Cortex of kidney (tissue), 1 donor: Measurements from ENCODE around the gene UCKL1.
"Not testable (repeated sequence)": the region's sequence is repeated elsewhere in the genome, so short reads cannot be mapped to it uniquely, and the experiment has no call there.

Experiments used
- DNase-seq: peaks from one replicate; lab custom pipeline; 2025; lab: John Stamatoyannopoulos, UW

Gene UCKL1

GRCh38 chr20:63919130-63919529 lies 37.1 kb downstream of the UCKL1 start:
- DNase-seq, result no peak

- DNase-seq, result no peak
Measured at GRCh38 chr20:63917811-63918210, 38.4 kb downstream of the UCKL1 start.

DNA sequence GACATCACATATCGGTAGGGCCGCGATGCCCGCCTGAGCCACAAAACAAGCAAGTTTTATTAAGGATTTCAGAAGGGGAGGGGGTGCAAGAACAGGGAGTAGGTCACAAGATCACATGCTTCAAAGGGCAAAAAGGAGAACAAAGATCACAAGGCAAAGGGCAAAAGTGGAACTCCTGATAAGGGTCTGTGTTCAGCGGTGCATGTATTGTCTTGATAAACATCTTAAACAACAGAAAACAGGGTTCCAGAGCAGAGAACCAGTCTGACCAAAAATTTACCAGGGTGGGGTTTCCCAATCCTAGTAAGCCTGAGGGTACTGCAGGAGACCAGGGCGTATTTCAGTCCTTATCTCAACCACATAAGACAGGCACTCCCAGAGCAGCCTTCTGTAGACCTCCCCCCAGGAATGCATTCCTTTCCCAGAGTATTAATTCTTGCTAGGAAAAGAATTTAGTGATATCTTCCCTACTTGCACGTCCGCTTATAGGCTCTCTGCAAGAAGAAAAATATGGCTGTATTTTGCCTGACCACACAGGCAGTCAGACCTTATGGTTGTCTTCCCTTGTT lies 39.8 kb downstream of the UCKL1 start:
- DNase-seq, result not testable (repeated sequence)

DNA sequence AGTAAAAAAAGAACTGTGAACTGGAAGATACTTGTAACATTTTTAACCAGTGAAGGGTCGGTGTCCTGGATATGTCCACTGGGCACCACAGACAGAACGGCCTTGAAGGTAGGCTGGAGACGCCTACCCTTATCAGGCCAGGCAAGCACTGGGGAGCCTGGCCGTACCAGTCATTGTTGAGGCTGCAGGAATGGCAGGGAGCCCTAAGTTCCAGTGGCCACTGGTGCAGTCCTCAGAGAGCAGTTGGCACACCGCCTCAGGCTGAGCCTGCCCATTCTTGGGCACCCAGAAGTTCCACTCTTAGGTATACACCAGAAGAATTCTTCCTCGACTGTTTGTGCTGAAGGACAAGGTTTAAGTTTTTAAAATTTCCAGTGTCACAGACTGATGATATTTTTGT lies 40.7 kb downstream of the UCKL1 start:
- no peak for DNase-seq

GRCh38 chr20:63913768-63914167 lies 42.4 kb downstream of the UCKL1 start:
- no peak for DNase-seq

GRCh38 chr20:63911176-63911575 lies 45.0 kb downstream of the UCKL1 start:
- no peak for DNase-seq

DNA sequence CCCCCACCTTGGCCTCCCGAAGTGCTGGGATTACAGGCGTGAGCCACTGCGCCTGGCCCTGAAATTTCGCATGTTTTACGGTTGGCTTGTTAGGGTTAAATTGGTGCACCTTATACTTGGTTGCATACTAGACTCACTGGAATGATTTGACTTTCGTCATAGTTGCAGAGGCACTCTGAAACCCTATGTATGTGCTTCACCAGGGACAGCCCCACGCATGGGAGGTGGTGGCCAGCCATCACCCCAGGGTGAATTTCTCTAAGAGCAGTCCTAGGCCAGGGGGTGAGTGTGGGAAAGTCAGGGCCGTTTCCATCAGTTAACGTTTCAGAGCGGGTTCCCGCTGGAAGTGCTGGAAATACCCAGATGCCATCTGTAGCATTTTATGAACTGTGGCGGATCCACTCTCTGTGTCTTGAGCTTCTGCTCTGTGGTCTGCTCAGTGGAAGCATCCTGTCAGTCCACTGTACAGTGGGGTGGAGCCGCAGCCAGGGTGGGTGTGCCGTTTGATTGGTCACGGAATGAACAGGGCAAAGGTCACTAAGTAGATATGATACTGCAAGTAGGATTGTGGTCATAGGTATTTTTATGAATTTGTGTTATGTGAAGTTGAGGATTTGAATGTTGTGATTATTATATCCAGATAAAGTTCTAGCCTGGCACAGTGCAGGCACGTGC lies 48.1 kb downstream of the UCKL1 start:
- DNase-seq, result no peak

GRCh38 chr20:63903796-63904561 lies 52.2 kb downstream of the UCKL1 start:
- DNase-seq, result no peak

GRCh38 chr20:63900413-63900812 lies 55.8 kb downstream of the UCKL1 start:
- DNase-seq, result no peak

DNA sequence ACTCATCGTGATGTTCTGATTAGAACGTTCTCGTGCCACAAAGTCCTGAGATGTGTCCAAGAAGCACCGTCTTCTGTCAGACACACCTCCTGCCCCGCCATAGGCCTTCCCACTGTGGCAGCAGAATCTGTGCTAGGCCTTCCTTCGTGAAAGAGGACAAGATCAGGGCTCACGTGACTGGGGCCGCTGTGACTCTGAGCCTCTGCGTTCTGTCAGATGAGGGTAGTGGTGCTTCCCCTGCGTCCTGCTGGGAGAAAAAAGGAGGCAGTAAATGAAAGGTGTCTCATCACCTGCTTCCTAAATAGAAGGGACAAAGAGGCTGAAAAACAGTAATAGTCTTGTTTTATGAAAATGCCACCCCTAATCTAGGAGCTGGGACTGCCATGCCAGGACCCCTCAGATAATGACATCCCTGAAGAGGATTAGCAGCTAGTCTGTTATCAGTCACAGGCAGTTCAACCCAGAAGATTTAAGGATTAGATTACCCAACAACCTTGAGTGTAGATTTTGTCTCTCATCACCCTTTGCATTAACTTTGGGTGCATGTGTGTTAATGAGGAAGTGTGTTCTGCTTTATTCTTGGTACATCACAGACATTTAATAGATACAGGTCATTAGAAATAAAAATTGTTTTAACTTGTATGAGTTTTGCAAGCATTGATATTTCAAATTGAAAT lies 57.2 kb downstream of the UCKL1 start:
- DNase-seq, result no peak

DNA sequence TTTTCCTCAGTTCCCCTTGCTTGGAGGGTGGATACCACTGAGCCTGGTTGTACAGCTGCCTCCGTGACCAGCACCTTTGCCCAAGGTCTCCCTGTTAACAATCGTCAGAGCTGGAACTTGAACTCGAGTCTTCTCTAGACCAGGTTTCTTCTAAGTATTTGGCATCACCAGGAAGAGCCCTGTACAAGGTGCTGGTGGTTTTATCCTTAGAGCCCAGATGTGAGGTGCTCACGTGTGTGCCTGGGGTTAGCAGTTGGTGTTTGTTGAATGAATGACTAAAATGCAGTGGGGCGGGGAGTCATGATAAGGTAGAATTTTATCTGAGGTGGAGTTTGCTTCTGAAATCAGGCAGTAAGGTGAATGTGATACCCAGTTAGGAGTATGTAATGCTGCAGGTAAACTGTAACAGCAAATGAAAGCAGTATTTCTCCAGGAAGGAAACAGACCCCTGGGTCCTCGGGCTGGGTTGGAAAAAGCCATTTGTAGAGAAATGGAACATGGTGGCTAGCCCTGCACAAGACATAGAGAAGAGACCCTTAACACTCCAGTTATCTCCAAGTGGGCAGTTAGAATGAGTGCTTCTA lies 58.1 kb downstream of the UCKL1 start:
- no peak for DNase-seq

DNA sequence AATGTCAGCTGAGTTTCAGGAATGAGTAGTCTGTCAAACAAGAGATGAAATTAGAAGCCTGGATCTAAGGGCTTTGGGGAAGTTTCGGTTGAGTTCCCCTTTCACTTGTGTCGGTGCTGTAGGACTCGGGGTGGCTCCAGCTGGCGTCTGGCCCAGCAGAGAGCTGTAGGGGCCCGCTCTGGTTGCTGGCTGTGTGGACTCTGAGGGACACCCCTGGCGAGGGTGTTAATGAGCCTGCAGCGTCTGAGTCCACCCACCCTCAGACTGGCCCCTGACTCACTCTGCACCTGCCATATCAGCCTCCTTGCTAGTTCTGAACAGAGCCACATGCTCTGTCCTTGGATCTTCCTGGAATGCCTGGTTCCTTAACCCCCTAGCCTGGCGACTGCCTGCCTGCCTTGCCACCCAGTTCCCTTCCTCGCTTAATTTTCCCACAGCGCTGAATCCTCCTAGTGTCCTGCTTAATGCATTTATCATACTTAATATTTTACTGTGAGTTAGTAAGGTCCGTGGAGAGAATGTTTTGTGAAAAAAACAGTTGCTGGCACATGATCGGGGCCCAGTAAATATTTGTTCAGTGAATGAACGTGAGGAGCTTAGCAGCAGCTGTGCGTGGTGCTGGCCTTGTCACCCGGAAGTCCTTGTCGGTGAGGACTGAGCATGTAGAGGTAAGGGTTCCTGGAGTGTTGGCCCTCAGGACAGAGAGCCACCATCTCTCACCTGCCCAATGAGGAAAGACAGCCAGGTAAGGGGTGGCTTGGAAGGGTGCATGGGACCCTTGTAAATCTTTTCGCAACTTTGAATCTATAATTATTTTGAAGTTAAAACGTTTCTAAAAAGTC lies 59.7 kb downstream of the UCKL1 start:
- no peak for DNase-seq

GRCh38 chr20:63895952-63896263 lies 60.3 kb downstream of the UCKL1 start:
- DNase-seq, result no peak

DNA sequence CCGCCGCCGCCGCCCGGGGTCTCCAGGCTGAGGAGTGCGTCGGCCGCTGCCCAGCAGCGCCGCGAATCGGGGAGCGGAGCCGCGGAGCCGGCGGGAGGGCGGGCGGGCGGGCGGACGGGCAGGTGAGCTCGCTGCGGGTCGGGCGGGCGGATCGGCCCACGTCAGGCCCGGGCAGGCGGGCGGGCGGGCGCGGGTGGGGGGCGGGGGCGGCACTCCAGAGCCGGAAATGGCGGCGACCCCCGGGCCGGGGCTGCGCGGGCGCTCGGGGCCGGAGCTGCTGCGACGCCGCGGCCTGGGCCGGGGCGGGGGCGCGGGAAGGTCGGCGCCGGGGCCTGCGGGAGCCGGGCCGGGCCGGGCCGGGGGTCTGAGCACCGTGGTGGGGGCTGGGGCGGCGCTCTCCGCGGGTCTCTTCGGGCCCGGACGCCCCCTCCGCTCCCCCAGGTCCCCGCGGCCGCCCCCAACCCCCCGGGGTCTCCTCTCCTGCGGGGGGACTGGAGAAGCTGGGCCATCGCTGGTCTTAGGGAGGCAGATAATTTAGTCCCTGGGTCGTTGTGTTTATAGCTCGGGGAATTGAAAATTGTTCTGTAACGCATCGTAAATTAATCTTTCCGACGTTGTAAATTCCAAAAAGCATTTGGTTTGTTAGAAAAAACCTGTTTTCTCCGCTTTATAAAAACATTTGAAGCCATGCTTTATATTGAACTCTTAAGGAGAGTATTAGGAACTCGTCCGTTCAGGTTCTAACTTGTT lies 60.8 kb downstream of the UCKL1 start:
- DNase-seq, result no peak

GRCh38 chr20:63894358-63895201 lies 61.6 kb downstream of the UCKL1 start, which contains the start of gene DNAJC5:
TSS of gene DNAJC5 (plus strand) at chr20:63895126. CDS start at chr20:63928346, 33,220 bp downstream.
- peak; percentile 81 for DNase-seq

- no peak for DNase-seq
Measured at GRCh38 chr20:63893999-63894357, 62.2 kb downstream of the UCKL1 start.

DNA sequence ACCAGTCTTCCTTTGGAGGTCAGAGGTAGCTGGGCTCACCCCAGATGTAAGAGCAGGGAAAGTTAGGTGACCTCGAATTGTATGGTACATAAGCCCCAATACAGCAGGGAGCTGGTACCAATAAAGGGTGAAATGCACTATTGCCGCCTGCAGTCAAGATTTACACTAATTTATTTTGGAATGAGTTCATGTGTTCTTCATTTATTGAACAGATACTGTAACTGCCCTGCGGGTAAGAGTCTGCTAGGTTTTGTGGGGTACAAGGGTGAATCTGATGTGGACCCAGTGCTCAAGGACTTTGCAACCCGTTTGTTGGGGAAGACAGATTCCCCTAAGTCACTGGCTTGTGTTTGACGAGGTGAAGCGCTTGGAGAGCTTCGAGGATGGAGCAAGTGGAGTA lies 63.8 kb downstream of the UCKL1 start:
- DNase-seq, result no peak

DNA sequence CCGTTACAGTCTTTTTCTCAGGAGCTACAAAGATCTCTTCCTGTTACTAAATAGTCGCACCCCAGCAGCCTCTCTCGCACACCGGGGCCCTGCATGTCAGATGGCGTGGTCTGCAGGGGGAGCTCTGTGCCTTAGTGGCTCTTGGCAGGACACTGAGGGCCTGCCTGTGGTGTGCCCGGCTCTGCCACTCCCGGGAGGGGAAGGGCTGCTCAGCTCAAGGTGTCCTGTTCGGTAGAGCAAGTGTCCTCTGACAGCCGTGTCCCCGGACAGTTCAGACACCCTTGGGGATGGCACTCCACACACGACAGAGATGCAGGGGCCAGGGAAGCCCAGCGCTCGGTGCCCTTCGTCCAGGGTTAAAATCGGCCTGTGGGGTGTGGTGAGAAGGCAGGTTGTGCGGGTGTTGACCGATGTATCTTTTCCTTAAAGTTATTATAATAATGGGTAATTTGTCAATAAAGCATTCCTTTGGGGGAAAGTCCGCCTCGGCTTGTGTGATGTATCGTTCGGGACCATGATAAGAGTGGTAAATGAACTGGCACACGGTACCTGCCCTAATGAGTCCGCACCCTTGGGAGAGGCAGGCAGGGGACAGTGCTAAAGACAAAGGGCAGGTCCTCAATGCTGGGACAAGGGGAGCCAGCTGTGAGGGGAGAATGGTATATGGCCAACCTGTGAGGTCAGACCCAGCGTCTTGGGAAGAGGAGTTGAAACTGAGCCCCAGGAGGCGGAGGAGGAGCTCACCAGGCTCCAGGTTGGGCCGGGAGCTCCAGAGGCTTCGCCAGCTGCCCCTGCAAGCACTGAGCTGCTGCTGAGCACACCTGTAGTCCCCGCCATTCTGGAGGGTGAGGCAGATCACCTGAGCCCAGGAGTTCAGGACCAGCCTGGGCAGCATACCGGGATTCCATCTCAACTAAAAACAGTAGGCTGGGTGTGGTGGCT lies 64.9 kb downstream of the UCKL1 start:
- DNase-seq, result no peak

DNA sequence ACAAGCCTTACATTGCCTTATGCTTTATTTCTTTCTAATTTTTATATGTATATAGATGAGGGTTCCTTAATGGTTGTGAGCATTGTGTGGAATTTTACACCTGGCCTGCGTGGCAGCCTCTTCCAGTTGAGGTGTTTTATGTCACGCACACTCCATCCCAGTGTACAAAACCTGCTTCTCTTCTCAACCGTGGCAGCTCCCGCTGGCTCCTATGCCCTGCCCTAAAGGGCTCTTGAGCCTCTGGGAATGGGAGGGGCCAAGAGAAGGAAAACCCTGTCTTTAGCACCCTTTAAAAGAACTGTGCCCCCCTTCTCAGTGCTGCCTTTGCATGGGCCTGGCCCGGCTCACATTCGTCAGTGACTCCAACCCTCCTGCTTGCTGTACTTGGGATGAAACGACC lies 65.6 kb downstream of the UCKL1 start:
- DNase-seq, result no peak
